Breast epithelium (tissue), 4 donors: Measurements from ENCODE around the gene BRF1. TPM values are rescaled to one million over a fixed set of nuclear protein-coding genes. Genes with fewer than 3 reads are reported as not detected.

Experiments used
- DNase-seq, 2 donors: peaks; one replicate each; pipeline ENCODE4 v3.0.0-alpha.2; 2019; ENCODE audit warnings: low spot score in 2 of 2
- H3K27ac ChIP-seq, 2 donors: fragments of 200-600 bp; sonication (generic) in 1 of 2; one replicate each; pipeline ENCODE4 v1.5.1; 2016 to 2019; ENCODE audit warnings: mild to moderate bottlenecking in 1 of 2
- H3K27me3 ChIP-seq, 2 donors: fragments of 200-600 bp; sonication (generic) in 1 of 2; one replicate each; pipeline versions ENCODE4 v1.5.1 to v1.6.0; 2017 to 2019; ENCODE audit warnings: control low read depth in 1 of 2, mild to moderate bottlenecking in 1 of 2
- H3K36me3 ChIP-seq: fragments of 200-600 bp; one replicate; pipeline ENCODE4 v1.5.1; 2019
- H3K4me1 ChIP-seq, 2 donors: fragments of 200-600 bp; sonication (generic); one replicate each; pipeline ENCODE4 v1.5.1; 2016 to 2019; ENCODE audit warnings: control low read depth in 1 of 2
- H3K4me3 ChIP-seq, 3 donors: fragments of 200-600 bp; sonication (generic); 1 replicate in 2 of 3; 2 replicates in 1 of 3; pipeline ENCODE4 v1.5.1; 2016 to 2019; ENCODE audit warnings: mild to moderate bottlenecking in 3 of 3, moderate library complexity in 2 of 3
- H3K9me3 ChIP-seq, 2 donors: fragments of 200-600 bp; sonication (generic) in 1 of 2; one replicate each; pipeline ENCODE4 v1.5.1; 2016 to 2019; ENCODE audit warnings: control low read depth in 1 of 2
- POLR2A ChIP-seq: fragments of 450-650 bp; IDR thresholded peaks from one replicate; pipeline ENCODE4 v1.6.1; 2016; ENCODE audit warnings: antibody characterized with exemption, mild to moderate bottlenecking, moderate library complexity
- POLR2AphosphoS5 ChIP-seq, 3 donors: sonication (generic); formaldehyde crosslinking; IDR thresholded peaks; one replicate each; pipeline ENCODE4 v1.6.1; 2017; ENCODE audit warnings: antibody characterized with exemption in 3 of 3
- intact Hi-C: fragments of 100-400 bp; cut with DNase I; formaldehyde crosslinking; loops from one replicate; pipeline ENCODE4 v1.15.1; 2023; ENCODE audit warnings: low total_unique reads
- total RNA-seq, 3 donors: library from RNA; depleted of rRNA; stranded (reverse); fragments of >200 nt; gene quantifications; one replicate each; pipeline ENCODE4 v1.1.0, GENCODE V29; 2016
- TF ChIP-seq, protein P1 (sequence below), 3 donors: fragments of 450-650 bp; IDR thresholded peaks; one replicate each; pipeline ENCODE4 v1.5.1; 2016 to 2017; ENCODE audit warnings: antibody characterized with exemption in 3 of 3, mild to moderate bottlenecking in 3 of 3, moderate library complexity in 3 of 3

The BRF1 gene
- total RNA-seq, 3 donors from 2014 or later = 30.2 to 45.6 (median 38.6) TPM

DNA sequence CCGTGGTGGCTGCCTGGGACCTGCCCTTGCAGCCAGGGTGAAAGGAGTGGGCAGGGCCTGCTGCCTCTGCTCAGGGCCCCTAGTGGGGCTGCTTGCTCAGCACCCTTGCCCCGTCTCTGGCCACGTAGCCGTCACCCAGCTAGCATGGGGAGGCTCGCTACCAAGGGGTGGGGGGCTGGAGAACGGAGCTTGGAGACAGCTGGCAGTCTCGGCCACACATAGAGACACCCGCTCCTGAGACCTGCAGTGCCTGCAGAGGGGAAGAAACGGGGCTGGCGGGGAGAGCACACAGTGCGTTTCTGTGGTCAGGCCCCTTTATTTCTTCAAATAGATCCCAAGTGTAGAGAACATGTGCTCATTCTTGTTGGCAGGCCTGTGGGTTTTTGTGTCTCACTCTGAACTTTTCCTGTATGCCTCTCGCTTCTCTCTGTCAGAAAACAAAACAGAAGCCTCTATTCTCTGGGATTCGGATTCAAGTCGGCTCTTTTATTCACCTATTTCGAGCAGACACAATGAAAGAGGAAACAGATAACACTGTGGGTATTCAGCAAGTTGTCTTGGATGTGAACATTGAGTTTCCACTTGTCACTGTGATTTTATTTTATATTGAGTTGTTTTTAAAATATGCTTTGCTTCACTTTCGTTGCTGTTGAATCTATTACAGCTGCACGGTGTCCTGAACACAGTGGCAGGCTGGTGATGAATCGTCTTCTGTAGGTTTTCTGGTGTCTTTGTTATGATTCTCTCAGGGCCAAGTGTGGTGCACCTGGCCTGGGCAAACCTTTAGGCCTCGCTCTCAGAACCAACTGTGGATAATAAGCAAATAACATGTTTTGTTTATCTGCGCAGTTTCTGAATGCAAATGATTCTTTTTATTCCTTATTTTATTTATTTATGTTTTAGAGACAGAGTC is 40.3 kb upstream of the BRF1 start:
- TF ChIP-seq, protein P1, sequence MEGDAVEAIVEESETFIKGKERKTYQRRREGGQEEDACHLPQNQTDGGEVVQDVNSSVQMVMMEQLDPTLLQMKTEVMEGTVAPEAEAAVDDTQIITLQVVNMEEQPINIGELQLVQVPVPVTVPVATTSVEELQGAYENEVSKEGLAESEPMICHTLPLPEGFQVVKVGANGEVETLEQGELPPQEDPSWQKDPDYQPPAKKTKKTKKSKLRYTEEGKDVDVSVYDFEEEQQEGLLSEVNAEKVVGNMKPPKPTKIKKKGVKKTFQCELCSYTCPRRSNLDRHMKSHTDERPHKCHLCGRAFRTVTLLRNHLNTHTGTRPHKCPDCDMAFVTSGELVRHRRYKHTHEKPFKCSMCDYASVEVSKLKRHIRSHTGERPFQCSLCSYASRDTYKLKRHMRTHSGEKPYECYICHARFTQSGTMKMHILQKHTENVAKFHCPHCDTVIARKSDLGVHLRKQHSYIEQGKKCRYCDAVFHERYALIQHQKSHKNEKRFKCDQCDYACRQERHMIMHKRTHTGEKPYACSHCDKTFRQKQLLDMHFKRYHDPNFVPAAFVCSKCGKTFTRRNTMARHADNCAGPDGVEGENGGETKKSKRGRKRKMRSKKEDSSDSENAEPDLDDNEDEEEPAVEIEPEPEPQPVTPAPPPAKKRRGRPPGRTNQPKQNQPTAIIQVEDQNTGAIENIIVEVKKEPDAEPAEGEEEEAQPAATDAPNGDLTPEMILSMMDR (IDR thresholded peaks at IDR 0.05) = no peak
- TF ChIP-seq POLR2A = no peak
- no peak for TF ChIP-seq POLR2AphosphoS5 (IDR thresholded peaks at IDR 0.05)
- Histone ChIP-seq H3K4me1 (no peaks in the 10 kb centered on the region), H3K27ac (no peak overlapping the region)

DNA sequence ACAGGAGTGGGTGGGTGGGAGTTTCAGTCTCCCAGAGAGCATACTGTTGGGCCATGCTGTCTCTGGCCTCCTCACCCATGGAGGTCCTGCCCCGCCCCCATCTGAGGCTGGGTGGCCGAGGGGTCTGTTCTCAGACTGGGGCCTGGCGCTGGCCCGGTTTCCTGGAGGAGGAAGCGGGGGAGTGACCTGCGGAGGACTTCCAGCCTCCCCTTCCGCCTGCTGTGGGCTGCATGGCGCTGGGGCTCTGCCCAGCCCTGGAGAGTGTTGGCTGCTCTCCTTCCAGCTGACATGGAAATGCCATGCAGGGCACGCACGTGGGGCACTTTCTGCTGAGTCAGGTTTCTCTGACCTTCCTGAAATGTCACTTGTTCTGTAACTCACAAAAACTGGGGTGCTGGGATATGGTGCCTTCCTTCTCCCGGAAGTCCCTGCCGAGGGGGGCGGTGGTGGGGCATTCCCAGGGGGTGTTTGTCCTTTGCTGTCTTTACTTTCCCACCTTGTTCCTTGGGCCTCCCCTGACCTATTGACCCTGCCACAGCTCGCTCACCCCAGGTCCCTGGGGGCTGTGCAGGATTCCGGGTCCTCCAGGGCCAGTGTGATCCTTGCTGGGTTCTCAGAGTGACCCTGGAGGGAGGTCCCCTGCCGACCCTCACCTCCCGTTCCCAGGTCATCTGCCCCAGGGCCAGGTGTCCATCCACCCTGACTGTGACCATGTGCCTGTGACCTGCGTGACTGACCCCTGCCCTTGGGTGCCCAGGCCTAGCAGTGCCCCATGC is 37.4 kb upstream of the BRF1 start:
- Histone ChIP-seq H3K9me3 (no peaks in the 10 kb centered on the region), H3K36me3 (no peaks in the 10 kb centered on the region), H3K4me3 (no peak overlapping the region), H3K27ac (peak overlapping the region in 1 of 2 donors; percentile 7), H3K4me1 (no peaks in the 10 kb centered on the region), H3K27me3 (no peaks in the 10 kb centered on the region)
- no peak for DNase-seq
- intact Hi-C loops = loop anchor here (2.0 kb wide), 1 partner anchor 445 kb away; no protein-coding TSS in a partner anchor
- no peak for TF ChIP-seq POLR2AphosphoS5 (IDR thresholded peaks at IDR 0.05)
- TF ChIP-seq, protein P1 (IDR thresholded peaks at IDR 0.05) = no peak
- TF ChIP-seq POLR2A = no peak

More for the DNA sequence above, 40.3 kb upstream of the BRF1 start:
- Histone ChIP-seq H3K4me3 (no peak overlapping the region), H3K36me3 (no peaks in the 10 kb centered on the region), H3K27me3 (no peaks in the 10 kb centered on the region), H3K9me3 (no peaks in the 10 kb centered on the region)
- intact Hi-C loops = loop anchor here (10.0 kb wide), 1 partner anchor 126 kb away; no protein-coding TSS in a partner anchor
- DNase-seq = no peak

DNA sequence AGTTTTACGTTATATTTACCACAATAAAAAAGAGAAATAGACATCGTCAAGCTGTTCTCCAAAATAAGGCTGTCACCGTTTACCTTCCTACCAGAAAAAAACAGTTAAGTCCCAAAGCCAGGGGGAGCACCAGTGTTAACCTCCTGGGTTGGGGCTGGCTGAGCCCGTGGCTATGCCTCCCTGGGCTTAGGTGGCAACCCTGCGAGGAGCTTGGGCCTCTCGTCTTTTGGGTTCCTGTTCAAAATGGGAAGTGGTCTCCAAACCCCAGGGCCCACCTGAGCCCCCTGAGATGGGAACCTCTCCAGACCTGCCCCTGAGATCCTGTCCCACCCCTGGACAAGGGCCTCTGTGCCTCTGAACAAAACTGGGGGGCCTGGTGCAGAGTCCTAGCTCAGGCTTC is 36.6 kb upstream of the BRF1 start:
- no peak overlapping the region for H3K27ac ChIP-seq
- intact Hi-C loops = loop anchor here (2.0 kb wide), 1 partner anchor 445 kb away; no protein-coding TSS in a partner anchor
- TF ChIP-seq POLR2A (no peak), POLR2AphosphoS5 (IDR thresholded peaks at IDR 0.05) (no peak)
- TF ChIP-seq, protein P1 (IDR thresholded peaks at IDR 0.05) = no peak
- DNase-seq = no peak
- H3K27me3 ChIP-seq = no peaks in the 10 kb centered on the region
- no peak overlapping the region for H3K4me3 ChIP-seq
- no peaks in the 10 kb centered on the region for H3K4me1 ChIP-seq
- H3K36me3 ChIP-seq = no peaks in the 10 kb centered on the region
- no peaks in the 10 kb centered on the region for H3K9me3 ChIP-seq

DNA sequence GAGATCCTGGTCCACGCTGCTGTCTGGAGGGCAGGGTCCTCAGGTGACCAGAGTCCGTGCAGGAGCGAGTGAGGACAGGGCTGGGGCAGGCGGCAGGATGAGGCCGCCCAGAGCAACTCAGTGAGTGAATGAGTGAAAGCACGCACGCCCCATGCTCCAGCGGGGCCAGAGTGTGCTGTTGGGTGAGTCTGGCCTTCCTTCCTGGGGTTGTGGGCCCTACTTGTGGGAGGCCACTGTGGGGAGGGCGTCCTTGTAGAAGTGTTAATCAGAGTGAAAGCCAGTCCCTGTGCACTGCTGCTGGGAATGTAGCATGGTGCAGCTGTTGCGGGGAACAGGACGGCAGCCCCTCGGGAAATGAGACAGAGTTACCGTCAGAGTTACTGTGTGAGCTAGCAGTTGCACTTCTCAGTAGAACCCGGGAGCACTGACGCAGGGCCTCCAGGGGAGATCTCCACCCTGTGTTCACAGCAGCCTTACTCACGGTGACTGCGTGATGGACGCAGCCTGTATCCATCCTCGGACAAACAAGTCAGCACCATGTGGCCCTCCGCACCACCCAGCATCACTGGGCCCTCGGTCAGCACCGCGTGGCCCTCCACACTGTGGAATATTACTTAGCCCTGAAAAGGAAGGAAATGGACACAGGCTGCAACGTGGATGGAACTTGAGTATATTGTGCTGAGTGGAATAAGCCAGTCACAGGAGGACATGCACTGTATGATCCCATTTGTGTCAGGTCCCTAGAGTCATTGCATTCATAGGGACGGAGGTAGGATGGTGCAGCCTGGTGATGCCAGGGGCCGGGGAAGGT is 35.9 kb upstream of the BRF1 start:
- DNase-seq = no peak
- Histone ChIP-seq H3K4me1 (no peaks in the 10 kb centered on the region), H3K27ac (no peak overlapping the region), H3K9me3 (no peaks in the 10 kb centered on the region), H3K36me3 (no peaks in the 10 kb centered on the region), H3K4me3 (no peak overlapping the region), H3K27me3 (no peaks in the 10 kb centered on the region)
- intact Hi-C loops = loop anchor here (2.0 kb wide), 1 partner anchor 444 kb away; no protein-coding TSS in a partner anchor
- no peak for TF ChIP-seq POLR2A
- no peak for TF ChIP-seq POLR2AphosphoS5 (IDR thresholded peaks at IDR 0.05)
- TF ChIP-seq, protein P1 (IDR thresholded peaks at IDR 0.05) = no peak
